GM12878 (cell line): ENCODE results near the gene SLC39A11.

Source experiments
- ATF2 ChIP-seq: IDR thresholded peaks from 2 replicates; pipeline ENCODE4 v1.6.1; 2012; ENCODE audit warnings: low read length, inconsistent platforms
- CHD4 ChIP-seq: fragments of 200-600 bp; sonication (generic); IDR thresholded peaks from 2 replicates; pipeline ENCODE4 v1.6.1; 2016; ENCODE audit warnings: mild to moderate bottlenecking
- CTCF ChIP-seq, 3 experiments: IDR thresholded peaks in 2 of 3; conservative IDR thresholded peaks in 1 of 3; 2 replicates each; pipeline ENCODE4 v1.5.1; 2011; ENCODE audit warnings: low read depth in 3 of 3, low read length in 3 of 3, mild to moderate bottlenecking in 3 of 3, control low read depth in 2 of 3, moderate library complexity in 2 of 3, inconsistent platforms in 1 of 3, mixed read lengths in 1 of 3; ENCODE audit not compliant: control insufficient read depth in 2 of 3, insufficient read depth in 1 of 3; ENCODE audit errors: extremely low read depth in 1 of 3
- EP300 ChIP-seq, 2 experiments: fragments of 150-350 bp in 1 of 2; IDR thresholded peaks; 2 replicates each; pipeline ENCODE4 v1.6.1; 2011 to 2012; ENCODE audit warnings: low read depth in 2 of 2, low read length in 2 of 2, borderline replicate concordance in 1 of 2, improper control_type of control experiment in 1 of 2, inconsistent platforms in 1 of 2; ENCODE audit not compliant: control insufficient read depth in 1 of 2
- EZH2 ChIP-seq: IDR thresholded peaks from 2 replicates; pipeline ENCODE4 v1.6.1; 2012; ENCODE audit warnings: low read depth, mild to moderate bottlenecking, control low read depth, inconsistent platforms, low read length, borderline replicate concordance; ENCODE audit not compliant: control insufficient read depth
- FOXM1 ChIP-seq: IDR thresholded peaks from 2 replicates; pipeline ENCODE4 v1.6.1; 2012; ENCODE audit warnings: low read depth, mild to moderate bottlenecking, inconsistent platforms, low read length, moderate library complexity
- POLR2A ChIP-seq: IDR thresholded peaks from 2 replicates; pipeline ENCODE4 v1.6.1; 2011; ENCODE audit warnings: low read depth, mild to moderate bottlenecking, low read length
- POLR2AphosphoS5 ChIP-seq: IDR thresholded peaks from 2 replicates; pipeline ENCODE4 v1.6.1; 2011; ENCODE audit warnings: mild to moderate bottlenecking, low read length, inconsistent platforms
- RELB ChIP-seq: fragments of 450-650 bp; IDR thresholded peaks from 2 replicates; pipeline ENCODE4 v1.6.1; 2017; ENCODE audit warnings: low read depth, mild to moderate bottlenecking, moderate library complexity
- SIN3A ChIP-seq: IDR thresholded peaks from 2 replicates; pipeline ENCODE4 v1.6.1; 2012; ENCODE audit warnings: low read depth, low read length, improper control_type of control experiment
- SP1 ChIP-seq: IDR thresholded peaks from one replicate; pipeline ENCODE4 v1.6.1; 2011; ENCODE audit warnings: low read depth, low read length
- ZBTB33 ChIP-seq: fragments of 450-650 bp; IDR thresholded peaks from 2 replicates; pipeline ENCODE4 v1.6.1; 2017; ENCODE audit warnings: mild to moderate bottlenecking
- ZNF207 ChIP-seq: fragments of 450-650 bp; IDR thresholded peaks from 2 replicates; pipeline ENCODE4 v1.6.1; 2014; ENCODE audit warnings: antibody characterized with exemption, mild to moderate bottlenecking, borderline replicate concordance
- ZSCAN29 ChIP-seq: fragments of 450-650 bp; IDR thresholded peaks from 2 replicates; pipeline ENCODE4 v1.6.1; 2017; ENCODE audit warnings: mild to moderate bottlenecking, moderate library complexity

- TF ChIP-seq SP1 (no peak), POLR2AphosphoS5 (no peak), ZBTB33 (no peak), EZH2 (no peak), EP300 (IDR thresholded peaks at IDR 0.05; ENCODE audit: borderline replicate concordance in 1 of 2, control insufficient read depth in 1 of 2, low read depth in 2 of 2, low read length in 2 of 2) (no peak), SIN3A (no peak), ATF2 (no peak), ZSCAN29 (no peak), RELB (no peak), POLR2A (no peak), CTCF (IDR thresholded peaks at IDR 0.05 in 2 of 3, conservative IDR thresholded peaks at IDR 0.05 in 1 of 3; ENCODE audit: control insufficient read depth in 2 of 3, extremely low read depth in 1 of 3, insufficient read depth in 1 of 3, low read depth in 3 of 3, low read length in 3 of 3) (no peak), FOXM1 (no peak), CHD4 (no peak), ZNF207 (no peak)
Observed at GRCh38 chr17:72743037-72743467, 349.4 kb downstream of the SLC39A11 start.
